Measurements from ENCODE around the gene SLC6A6.

Gene SLC6A6

DNA sequence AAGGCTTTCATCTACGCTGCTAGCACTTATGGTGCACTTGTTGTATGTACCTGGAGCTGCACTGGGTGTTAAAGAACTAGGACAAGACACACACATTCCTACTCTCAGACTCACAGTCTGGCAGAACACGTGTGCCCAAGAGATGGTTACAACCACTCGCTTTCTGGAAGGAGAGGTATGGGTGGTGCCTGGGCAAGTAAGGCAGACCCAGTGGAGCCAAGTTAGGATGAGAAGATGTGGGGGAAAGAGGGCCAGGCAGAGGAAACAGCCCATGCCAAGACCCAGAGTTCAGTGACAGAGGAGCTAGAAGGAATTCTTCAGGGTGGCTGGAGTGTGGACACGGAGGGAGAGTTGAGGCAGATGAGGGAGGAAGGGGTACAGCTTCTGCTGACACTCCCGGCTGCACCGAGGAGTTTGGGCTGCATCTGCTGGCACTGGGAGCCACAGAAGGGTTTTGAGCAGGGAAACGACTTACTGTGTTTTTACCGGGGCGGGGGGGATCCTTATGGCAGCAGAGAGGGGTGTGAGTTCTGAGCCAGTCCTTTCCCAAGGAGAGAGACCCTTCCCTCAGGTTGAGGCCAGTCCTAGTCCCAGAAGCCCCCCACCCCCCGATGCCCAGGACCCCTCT, 78.7 kb downstream of the SLC6A6 start:
- no peak overlapping the region for H3K4me2 ChIP-seq (ENCODE audit: low read depth, low read length, poor library complexity, severe bottlenecking)
- H3K4me3 ChIP-seq (ENCODE audit: insufficient read depth, low read length, poor library complexity, severe bottlenecking), result no peak overlapping the region
- no peak overlapping the region for H2AFZ ChIP-seq (ENCODE audit: low read depth, low read length, severe bottlenecking)
- H3K9ac ChIP-seq (ENCODE audit: low read length), result no peak overlapping the region
- no peaks in the 10 kb centered on the region for H3K79me2 ChIP-seq (ENCODE audit: insufficient read depth, low read length)
- H3F3A ChIP-seq (ENCODE audit: insufficient read depth), result no peaks in the 10 kb centered on the region
- H4K20me1 ChIP-seq (ENCODE audit: low read depth, low read length), result no peaks in the 10 kb centered on the region
- H3K9me3 ChIP-seq (ENCODE audit: insufficient read depth, low read length), result no peaks in the 10 kb centered on the region
- H3K27me3 ChIP-seq (ENCODE audit: low read length), result no peaks in the 10 kb centered on the region
- no peaks in the 10 kb centered on the region for H3K9me2 ChIP-seq (replicated peaks; ENCODE audit: insufficient read depth, low read length)
- no peak overlapping the region for H3K27ac ChIP-seq (ENCODE audit: low read depth, low read length)
- H3K36me3 ChIP-seq (ENCODE audit: low read length), result no peaks in the 10 kb centered on the region
- TF ChIP-seq, protein P1, sequence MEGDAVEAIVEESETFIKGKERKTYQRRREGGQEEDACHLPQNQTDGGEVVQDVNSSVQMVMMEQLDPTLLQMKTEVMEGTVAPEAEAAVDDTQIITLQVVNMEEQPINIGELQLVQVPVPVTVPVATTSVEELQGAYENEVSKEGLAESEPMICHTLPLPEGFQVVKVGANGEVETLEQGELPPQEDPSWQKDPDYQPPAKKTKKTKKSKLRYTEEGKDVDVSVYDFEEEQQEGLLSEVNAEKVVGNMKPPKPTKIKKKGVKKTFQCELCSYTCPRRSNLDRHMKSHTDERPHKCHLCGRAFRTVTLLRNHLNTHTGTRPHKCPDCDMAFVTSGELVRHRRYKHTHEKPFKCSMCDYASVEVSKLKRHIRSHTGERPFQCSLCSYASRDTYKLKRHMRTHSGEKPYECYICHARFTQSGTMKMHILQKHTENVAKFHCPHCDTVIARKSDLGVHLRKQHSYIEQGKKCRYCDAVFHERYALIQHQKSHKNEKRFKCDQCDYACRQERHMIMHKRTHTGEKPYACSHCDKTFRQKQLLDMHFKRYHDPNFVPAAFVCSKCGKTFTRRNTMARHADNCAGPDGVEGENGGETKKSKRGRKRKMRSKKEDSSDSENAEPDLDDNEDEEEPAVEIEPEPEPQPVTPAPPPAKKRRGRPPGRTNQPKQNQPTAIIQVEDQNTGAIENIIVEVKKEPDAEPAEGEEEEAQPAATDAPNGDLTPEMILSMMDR (IDR thresholded peaks at IDR 0.05; ENCODE audit: insufficient read depth, low read length, poor library complexity, severe bottlenecking), result no peak
- no peak for TF ChIP-seq EZH2phosphoT487 (conservative IDR thresholded peaks at IDR 0.05; ENCODE audit: low read length)

DNA sequence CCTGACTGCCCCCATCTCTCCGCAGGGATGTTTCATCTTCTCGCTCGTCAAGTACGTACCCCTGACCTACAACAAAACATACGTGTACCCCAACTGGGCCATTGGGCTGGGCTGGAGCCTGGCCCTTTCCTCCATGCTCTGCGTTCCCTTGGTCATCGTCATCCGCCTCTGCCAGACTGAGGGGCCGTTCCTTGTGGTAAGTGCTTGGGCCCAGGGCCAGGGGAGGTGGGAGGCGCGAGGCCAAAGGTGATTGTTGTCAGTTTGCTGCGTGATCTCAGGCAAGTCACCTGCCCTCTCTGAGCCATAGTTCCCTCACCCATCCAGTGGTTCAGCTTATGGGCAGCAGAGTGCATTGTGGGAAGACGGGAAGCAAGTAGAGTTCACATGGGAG, 79.2 kb downstream of the SLC6A6 start:
- Histone ChIP-seq H3K79me2 (ENCODE audit: insufficient read depth, low read length) (no peaks in the 10 kb centered on the region), H3K4me3 (ENCODE audit: insufficient read depth, low read length, poor library complexity, severe bottlenecking) (no peak overlapping the region), H2AFZ (ENCODE audit: low read depth, low read length, severe bottlenecking) (no peak overlapping the region), H3K9me2 (replicated peaks; ENCODE audit: insufficient read depth, low read length) (no peaks in the 10 kb centered on the region), H3K27me3 (ENCODE audit: low read length) (no peaks in the 10 kb centered on the region), H3K9me3 (ENCODE audit: insufficient read depth, low read length) (no peaks in the 10 kb centered on the region), H3K9ac (ENCODE audit: low read length) (no peak overlapping the region), H3K27ac (ENCODE audit: low read depth, low read length) (no peak overlapping the region), H3F3A (ENCODE audit: insufficient read depth) (no peaks in the 10 kb centered on the region), H4K20me1 (ENCODE audit: low read depth, low read length) (no peaks in the 10 kb centered on the region), H3K4me2 (ENCODE audit: low read depth, low read length, poor library complexity, severe bottlenecking) (no peak overlapping the region), H3K36me3 (ENCODE audit: low read length) (no peaks in the 10 kb centered on the region)
- no peak for TF ChIP-seq EZH2phosphoT487 (conservative IDR thresholded peaks at IDR 0.05; ENCODE audit: low read length)
- TF ChIP-seq, protein P1 (IDR thresholded peaks at IDR 0.05; ENCODE audit: insufficient read depth, low read length, poor library complexity, severe bottlenecking), result no peak

DNA sequence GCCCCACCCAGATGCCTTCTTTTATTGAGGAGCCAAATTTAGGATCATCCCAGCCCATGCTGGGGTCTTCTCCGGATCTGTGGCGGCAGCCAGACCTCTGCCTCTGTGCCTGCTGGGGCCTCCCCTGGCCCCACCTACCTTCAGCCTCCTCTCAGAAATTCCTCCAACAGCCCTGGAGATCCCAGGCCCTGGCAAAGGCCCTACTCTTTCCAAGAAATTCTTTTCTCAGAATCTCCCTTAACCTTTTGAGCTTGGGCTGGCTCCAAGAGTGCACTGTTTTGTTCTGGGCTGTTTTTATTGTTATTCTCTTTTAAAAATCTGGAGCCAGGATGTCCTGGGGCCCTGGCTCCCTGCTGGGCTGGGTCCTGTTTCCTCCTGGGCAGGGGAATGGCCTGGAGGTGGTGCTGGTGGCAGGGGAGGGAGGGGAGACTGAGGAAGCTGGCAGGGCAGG, 79.9 kb downstream of the SLC6A6 start:
- H3K36me3 ChIP-seq (ENCODE audit: low read length), result no peaks in the 10 kb centered on the region
- H3K79me2 ChIP-seq (ENCODE audit: insufficient read depth, low read length), result no peaks in the 10 kb centered on the region
- H3K27ac ChIP-seq (ENCODE audit: low read depth, low read length), result no peak overlapping the region
- H3K9ac ChIP-seq (ENCODE audit: low read length), result no peak overlapping the region
- H3F3A ChIP-seq (ENCODE audit: insufficient read depth), result no peaks in the 10 kb centered on the region
- no peak overlapping the region for H3K4me2 ChIP-seq (ENCODE audit: low read depth, low read length, poor library complexity, severe bottlenecking)
- no peaks in the 10 kb centered on the region for H4K20me1 ChIP-seq (ENCODE audit: low read depth, low read length)
- TF ChIP-seq, protein P1 (IDR thresholded peaks at IDR 0.05; ENCODE audit: insufficient read depth, low read length, poor library complexity, severe bottlenecking), result no peak
- TF ChIP-seq EZH2phosphoT487 (conservative IDR thresholded peaks at IDR 0.05; ENCODE audit: low read length), result no peak
- H3K9me2 ChIP-seq (replicated peaks; ENCODE audit: insufficient read depth, low read length), result no peaks in the 10 kb centered on the region
- H3K27me3 ChIP-seq (ENCODE audit: low read length), result no peaks in the 10 kb centered on the region
- H3K9me3 ChIP-seq (ENCODE audit: insufficient read depth, low read length), result no peaks in the 10 kb centered on the region
- no peak overlapping the region for H2AFZ ChIP-seq (ENCODE audit: low read depth, low read length, severe bottlenecking)
- no peak overlapping the region for H3K4me3 ChIP-seq (ENCODE audit: insufficient read depth, low read length, poor library complexity, severe bottlenecking)

Data from SU-DHL-6 (cell line).